KG1 (cell line): Measurements from ENCODE around the gene DNAH6.
"Not testable (repeated sequence)": the region's sequence is repeated elsewhere in the genome, so short reads cannot be mapped to it uniquely, and the experiment has no call there.

Experiments
- DNase-seq: peaks from one replicate; lab custom pipeline; 2025; lab: John Stamatoyannopoulos, UW

DNAH6 gene

GRCh38 chr2:84741182-84741822, 225.0 kb downstream of the DNAH6 start:
- no peak for DNase-seq

GRCh38 chr2:84748341-84748740, 232.0 kb downstream of the DNAH6 start:
- DNase-seq = no peak

- DNase-seq = no peak
Observed at GRCh38 chr2:84749442-84749841, 233.1 kb downstream of the DNAH6 start.

GRCh38 chr2:84755096-84755495, 238.8 kb downstream of the DNAH6 start:
- DNase-seq = no peak

GRCh38 chr2:84757648-84758047, 241.3 kb downstream of the DNAH6 start:
- DNase-seq = no peak

- DNase-seq = no peak
Observed at GRCh38 chr2:84766791-84767190, 250.5 kb downstream of the DNAH6 start.

- no peak for DNase-seq
Observed at GRCh38 chr2:84768840-84769239, 252.5 kb downstream of the DNAH6 start.

- no peak for DNase-seq
Observed at GRCh38 chr2:84770280-84770679, 254.0 kb downstream of the DNAH6 start.

- no peak for DNase-seq
Observed at GRCh38 chr2:84771251-84771650, 255.0 kb downstream of the DNAH6 start.

- not testable (repeated sequence) for DNase-seq
Observed at GRCh38 chr2:84773562-84773961, 257.3 kb downstream of the DNAH6 start.

GRCh38 chr2:84776011-84776410, 259.7 kb downstream of the DNAH6 start:
- DNase-seq = no peak

- DNase-seq = no peak
Observed at GRCh38 chr2:84778911-84779690, 262.8 kb downstream of the DNAH6 start.

GRCh38 chr2:84779781-84780180, 263.5 kb downstream of the DNAH6 start:
- no peak for DNase-seq

GRCh38 chr2:84781942-84782716, 265.8 kb downstream of the DNAH6 start:
- no peak for DNase-seq

GRCh38 chr2:84782717-84783442, 266.6 kb downstream of the DNAH6 start:
- DNase-seq = no peak

GRCh38 chr2:84785950-84786349, 269.7 kb downstream of the DNAH6 start:
- DNase-seq = no peak

GRCh38 chr2:84786601-84787000, 270.3 kb downstream of the DNAH6 start:
- no peak for DNase-seq

- no peak for DNase-seq
Observed at GRCh38 chr2:84788027-84788426, 271.7 kb downstream of the DNAH6 start.

GRCh38 chr2:84788498-84788897, 272.2 kb downstream of the DNAH6 start:
- no peak for DNase-seq

GRCh38 chr2:84792856-84793522, 276.7 kb downstream of the DNAH6 start:
- DNase-seq = no peak

- DNase-seq = no peak
Observed at GRCh38 chr2:84793641-84794040, 277.3 kb downstream of the DNAH6 start.

GRCh38 chr2:84796798-84797197, 280.5 kb downstream of the DNAH6 start:
- DNase-seq = no peak
